Hepatocyte (in vitro differentiated cells): ENCODE measurements around the gene ANKRD17.

ENCODE experiments used
- CTCF ChIP-seq: fragments of 200-600 bp; sonication (generic); IDR thresholded peaks from 2 replicates; pipeline ENCODE4 v1.5.1; 2016; ENCODE audit warnings: antibody characterized with exemption, mild to moderate bottlenecking; ENCODE audit not compliant: poor library complexity
- EZH2 ChIP-seq: fragments of 200-600 bp; sonication (generic); IDR thresholded peaks from 2 replicates; pipeline ENCODE4 v1.6.1; 2016; ENCODE audit warnings: antibody characterized with exemption, mild to moderate bottlenecking, borderline replicate concordance
- EZH2phosphoT487 ChIP-seq: fragments of 200-600 bp; sonication (generic); IDR thresholded peaks from one replicate; pipeline ENCODE4 v1.6.1; 2018; ENCODE audit warnings: antibody characterized with exemption, mild to moderate bottlenecking, low read depth, moderate library complexity; ENCODE audit not compliant: unreplicated experiment, severe bottlenecking

GRCh38 chr4:73070074-73070390, 188.6 kb downstream of the ANKRD17 start:
- TF ChIP-seq CTCF: no peak
- no peak for TF ChIP-seq EZH2phosphoT487
- TF ChIP-seq EZH2: no peak
